Mammary epithelial cell (primary cell): ENCODE results near the gene C1orf174.

ENCODE experiments used
- CTCF ChIP-seq, 2 donors: IDR thresholded peaks in 1 of 2; conservative IDR thresholded peaks in 1 of 2; 2 replicates each; pipeline ENCODE4 v1.5.1; 2011 to 2012; ENCODE audit warnings: inconsistent platforms in 2 of 2, low read length in 2 of 2, mild to moderate bottlenecking in 2 of 2, control low read depth in 1 of 2, low read depth in 1 of 2; ENCODE audit not compliant: insufficient read depth in 1 of 2; ENCODE audit errors: extremely low read depth in 1 of 2
- EZH2 ChIP-seq: IDR thresholded peaks from 2 replicates; pipeline ENCODE4 v1.6.1; 2012; ENCODE audit warnings: low read length, inconsistent platforms, borderline replicate concordance

DNA sequence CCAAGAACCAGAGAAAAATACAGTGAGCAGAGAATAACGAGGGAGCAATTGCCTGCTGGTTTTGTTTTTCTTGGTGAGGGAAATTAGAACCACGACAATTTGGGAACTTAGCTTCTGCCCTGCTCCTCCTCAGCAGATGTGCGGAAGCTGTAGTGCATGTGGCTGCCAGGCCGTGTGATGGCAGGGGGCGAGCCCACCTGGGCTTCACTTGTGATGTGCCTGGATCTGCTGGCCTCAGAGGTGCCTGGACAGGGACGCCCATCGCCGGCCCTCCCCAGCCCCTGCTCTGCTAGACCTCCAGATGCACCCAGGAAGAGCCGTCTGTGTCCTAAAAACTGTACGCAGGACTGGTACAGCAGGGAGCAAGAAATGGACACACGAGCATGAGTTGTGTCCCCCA, 28.5 kb upstream of the C1orf174 start:
- TF ChIP-seq CTCF (conservative IDR thresholded peaks at IDR 0.05 in 1 of 2, IDR thresholded peaks at IDR 0.05 in 1 of 2; ENCODE audit: extremely low read depth in 1 of 2, insufficient read depth in 1 of 2, low read depth in 1 of 2, low read length in 2 of 2) (no peak), EZH2 (no peak)
